IMR-90 (cell line): ENCODE data around the gene GABRR1.

Experiments used
- CEBPB ChIP-seq: IDR thresholded peaks from 2 replicates; pipeline ENCODE4 v1.6.1; 2012; ENCODE audit warnings: low read depth, low read length, improper control_type of control experiment
- CHD1 ChIP-seq: IDR thresholded peaks from 2 replicates; pipeline ENCODE4 v1.6.1; 2012; ENCODE audit warnings: low read depth, low read length, improper control_type of control experiment
- MXI1 ChIP-seq: IDR thresholded peaks from 2 replicates; pipeline ENCODE4 v1.6.1; 2012; ENCODE audit warnings: low read depth, mild to moderate bottlenecking, low read length, moderate library complexity, borderline replicate concordance
- POLR2A ChIP-seq: IDR thresholded peaks from 2 replicates; pipeline ENCODE4 v1.6.1; 2012; ENCODE audit warnings: mild to moderate bottlenecking, low read depth, low read length
- RAD21 ChIP-seq: IDR thresholded peaks from 2 replicates; pipeline ENCODE4 v1.6.1; 2012; ENCODE audit warnings: low read length, improper control_type of control experiment
- RFX5 ChIP-seq: IDR thresholded peaks from 2 replicates; pipeline ENCODE4 v1.8.0; 2012; ENCODE audit warnings: low read depth, mild to moderate bottlenecking, low read length, moderate library complexity
- TF ChIP-seq, protein P1 (sequence below): conservative IDR thresholded peaks from 2 replicates; pipeline ENCODE4 v1.5.1; 2012; ENCODE audit warnings: mild to moderate bottlenecking, low read depth, low read length, improper control_type of control experiment
- TF ChIP-seq, protein P2 (sequence below): fragments of 150-350 bp; IDR thresholded peaks from 2 replicates; pipeline ENCODE4 v1.6.1; 2016; ENCODE audit warnings: low read depth, mild to moderate bottlenecking, low read length, moderate library complexity, borderline replicate concordance

DNA sequence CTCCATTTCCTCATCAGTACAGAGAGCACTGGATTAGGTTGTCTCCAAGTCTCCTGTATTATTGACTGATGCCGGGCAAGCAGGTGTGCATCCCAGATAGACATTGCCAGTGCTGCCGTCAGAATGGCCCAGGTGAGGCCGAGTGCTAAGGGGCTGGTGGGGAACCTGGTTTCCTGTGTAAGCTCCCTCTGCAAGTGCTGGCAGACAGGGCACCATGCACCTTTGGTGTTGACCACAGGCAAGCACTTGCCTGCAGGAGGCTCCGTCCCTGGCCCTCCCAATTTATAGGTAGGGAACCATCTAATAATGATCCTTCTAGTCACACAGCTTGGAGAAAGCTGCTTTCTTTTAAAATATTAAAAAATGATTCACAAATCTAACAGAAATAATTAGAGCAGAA, 747 bp downstream of the GABRR1 start:
- TF ChIP-seq CEBPB (no peak), MXI1 (no peak), RAD21 (no peak), POLR2A (no peak), RFX5 (no peak), CHD1 (no peak)
- TF ChIP-seq, protein P1, sequence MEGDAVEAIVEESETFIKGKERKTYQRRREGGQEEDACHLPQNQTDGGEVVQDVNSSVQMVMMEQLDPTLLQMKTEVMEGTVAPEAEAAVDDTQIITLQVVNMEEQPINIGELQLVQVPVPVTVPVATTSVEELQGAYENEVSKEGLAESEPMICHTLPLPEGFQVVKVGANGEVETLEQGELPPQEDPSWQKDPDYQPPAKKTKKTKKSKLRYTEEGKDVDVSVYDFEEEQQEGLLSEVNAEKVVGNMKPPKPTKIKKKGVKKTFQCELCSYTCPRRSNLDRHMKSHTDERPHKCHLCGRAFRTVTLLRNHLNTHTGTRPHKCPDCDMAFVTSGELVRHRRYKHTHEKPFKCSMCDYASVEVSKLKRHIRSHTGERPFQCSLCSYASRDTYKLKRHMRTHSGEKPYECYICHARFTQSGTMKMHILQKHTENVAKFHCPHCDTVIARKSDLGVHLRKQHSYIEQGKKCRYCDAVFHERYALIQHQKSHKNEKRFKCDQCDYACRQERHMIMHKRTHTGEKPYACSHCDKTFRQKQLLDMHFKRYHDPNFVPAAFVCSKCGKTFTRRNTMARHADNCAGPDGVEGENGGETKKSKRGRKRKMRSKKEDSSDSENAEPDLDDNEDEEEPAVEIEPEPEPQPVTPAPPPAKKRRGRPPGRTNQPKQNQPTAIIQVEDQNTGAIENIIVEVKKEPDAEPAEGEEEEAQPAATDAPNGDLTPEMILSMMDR, result no peak
- TF ChIP-seq, protein P2, sequence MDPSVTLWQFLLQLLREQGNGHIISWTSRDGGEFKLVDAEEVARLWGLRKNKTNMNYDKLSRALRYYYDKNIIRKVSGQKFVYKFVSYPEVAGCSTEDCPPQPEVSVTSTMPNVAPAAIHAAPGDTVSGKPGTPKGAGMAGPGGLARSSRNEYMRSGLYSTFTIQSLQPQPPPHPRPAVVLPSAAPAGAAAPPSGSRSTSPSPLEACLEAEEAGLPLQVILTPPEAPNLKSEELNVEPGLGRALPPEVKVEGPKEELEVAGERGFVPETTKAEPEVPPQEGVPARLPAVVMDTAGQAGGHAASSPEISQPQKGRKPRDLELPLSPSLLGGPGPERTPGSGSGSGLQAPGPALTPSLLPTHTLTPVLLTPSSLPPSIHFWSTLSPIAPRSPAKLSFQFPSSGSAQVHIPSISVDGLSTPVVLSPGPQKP, result no peak
